GM21526 (cell line): ENCODE measurements around the gene TDRD15.
"Not testable (repeated sequence)": the region's sequence is repeated elsewhere in the genome, so short reads cannot be mapped to it uniquely, and the experiment has no call there.

ENCODE experiments used
- ATAC-seq: cut with Tn5 transposase; IDR thresholded peaks from one replicate; pipeline ENCODE4 v1.9.1; 2021; ENCODE audit warnings: moderate library complexity; ENCODE audit not compliant: unreplicated experiment, low FRiP score

The TDRD15 gene

DNA sequence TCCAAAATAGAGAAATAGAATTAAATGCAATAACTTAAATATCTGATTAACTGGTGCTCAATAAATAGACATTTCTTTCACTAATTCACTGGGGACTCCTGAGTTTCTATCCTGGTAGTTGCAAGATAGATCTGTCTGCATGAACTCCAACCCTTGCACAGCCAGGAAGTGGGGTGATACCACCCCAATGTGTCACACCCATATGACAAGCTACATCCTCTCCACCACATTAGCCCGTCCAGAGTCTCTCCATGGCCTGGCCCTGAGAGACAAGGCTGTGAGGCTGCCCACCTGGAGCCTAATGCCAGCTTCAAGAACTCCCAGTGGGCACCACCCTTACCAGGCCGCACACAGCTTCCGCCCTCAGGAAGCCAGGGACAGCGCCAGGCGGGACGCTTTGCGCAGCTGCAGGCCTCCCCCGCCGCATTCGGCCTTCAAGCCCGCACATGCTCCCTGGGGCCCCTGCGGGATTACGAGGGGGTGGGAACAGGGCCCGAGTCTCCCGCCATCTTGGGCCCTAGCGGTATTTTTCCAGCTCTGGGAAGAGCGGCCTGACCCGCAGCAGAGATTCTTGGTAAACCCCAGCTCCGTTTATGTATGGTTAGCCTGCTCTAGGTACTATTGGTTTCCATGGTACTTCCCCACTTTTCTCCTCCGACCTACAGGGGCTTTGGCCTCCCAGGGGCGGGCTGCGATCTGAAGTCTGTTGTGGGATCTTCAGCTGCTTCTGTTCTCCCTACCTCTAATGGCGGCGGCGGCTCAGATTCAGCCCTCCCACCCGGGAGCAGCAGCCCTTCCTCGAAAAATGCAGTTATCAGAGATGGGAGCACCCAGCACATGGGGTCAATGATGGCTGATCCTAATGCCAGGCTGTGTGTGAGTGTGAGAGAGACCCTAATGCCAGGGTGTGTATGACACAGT is at the start of gene TDRD15:
TSS of gene TDRD15 (plus strand) at position 496 of the 921 bp plus-strand sequence. CDS start 13,500 bp downstream, outside the sequence.
- no peak for ATAC-seq

DNA sequence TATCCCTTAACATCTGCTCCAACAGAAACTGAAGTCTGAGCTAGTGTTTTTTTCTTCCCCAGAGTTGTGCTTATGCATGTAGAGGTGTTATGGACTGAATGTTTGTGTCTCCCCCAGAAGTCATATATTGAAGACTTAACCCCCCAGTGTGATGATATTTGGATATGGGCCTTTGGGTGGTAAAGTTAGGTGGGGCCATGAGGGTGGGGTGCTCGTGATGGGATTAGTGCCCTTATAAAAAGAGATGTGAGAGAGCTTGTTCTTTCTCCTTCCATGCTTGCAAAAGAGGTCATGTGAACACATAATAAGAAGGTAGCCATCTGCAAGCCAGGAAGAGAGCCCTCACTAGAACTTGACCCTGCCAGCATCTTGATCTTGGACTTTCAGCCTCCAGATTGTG is 45.5 kb upstream of the TDRD15 start:
- ATAC-seq = no peak

DNA sequence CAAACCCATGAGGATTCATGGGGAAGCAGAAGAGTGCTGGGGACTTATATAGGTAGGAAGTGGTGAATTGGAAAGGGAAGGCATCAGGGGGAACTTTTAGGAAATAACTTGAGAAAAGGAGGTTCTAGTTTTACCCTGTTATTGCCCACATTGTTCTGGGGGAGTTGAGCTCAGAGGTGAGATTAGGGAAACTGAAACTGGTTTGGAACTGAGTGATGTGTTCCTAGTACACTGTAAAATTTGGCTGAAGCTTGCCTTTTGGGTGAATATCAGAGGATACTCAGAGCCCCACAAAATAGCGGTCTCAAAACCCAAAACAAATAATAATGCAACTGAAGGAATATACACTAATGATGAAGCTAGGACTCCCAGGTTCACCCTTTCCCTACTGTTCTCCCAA is 40.3 kb upstream of the TDRD15 start:
- no peak for ATAC-seq

DNA sequence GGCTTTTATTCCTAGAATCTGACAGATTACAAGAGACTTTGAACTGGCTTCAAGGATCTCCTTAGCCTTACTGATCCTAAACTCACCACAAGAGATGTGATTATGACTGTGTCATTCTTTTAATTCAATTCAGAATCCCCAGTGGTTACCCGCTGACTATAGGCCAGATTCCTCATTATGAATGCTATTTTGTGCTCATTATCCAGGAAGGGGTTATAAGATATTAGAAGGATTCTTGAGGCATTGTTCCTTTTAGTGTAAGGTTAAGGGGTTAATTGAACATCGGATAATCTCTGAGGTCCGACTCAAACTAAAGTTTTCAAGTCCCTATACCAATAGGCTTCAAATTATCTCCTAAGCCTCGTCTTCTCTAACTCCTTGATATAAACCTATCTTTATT is 39.4 kb upstream of the TDRD15 start:
- ATAC-seq = no peak

DNA sequence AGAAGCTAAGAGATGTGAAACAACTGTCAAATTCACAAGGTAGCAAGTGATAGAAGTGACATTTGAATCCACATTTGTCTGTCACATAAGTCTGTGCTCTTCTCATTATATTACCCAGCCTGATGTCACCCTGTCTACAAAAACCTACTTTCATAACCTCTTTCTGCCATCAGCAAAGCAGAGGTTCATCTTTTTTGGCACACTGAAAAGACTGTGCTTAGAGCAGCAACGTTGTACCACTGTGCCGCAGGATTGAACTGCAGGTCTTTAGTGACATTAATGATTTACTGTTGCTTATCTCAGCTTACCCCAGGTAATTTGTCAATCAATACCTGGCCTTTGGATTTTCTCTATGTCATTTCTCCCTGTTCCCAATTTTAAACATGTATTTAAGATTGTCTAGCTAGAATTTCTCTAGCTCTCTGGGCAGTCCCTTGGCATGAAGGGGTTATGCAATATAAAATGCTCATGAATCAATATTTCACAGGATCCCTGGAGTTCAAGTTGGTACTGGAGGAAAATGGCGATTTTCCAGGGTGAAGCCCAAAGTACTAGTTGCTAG is 31.4 kb upstream of the TDRD15 start:
- ATAC-seq = no peak

DNA sequence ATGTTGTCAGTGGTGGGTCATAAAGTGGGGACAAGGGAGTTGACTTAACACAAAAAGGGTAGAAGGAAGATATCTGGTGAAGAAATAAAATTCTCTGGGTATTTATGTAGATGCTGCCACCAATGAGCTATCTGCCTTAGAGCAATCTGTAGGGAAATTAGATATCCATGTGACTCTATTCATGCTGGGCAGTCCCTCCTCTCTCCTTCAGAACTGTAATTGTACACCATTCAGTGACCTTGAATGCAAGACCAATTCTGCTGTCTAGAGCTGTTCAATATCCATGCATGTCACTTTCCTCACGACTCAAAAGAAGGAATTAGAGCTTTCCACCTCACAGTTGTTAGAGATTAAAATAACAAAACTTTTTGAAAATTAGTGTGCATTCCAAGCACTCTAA is 28.6 kb upstream of the TDRD15 start:
- ATAC-seq = no peak

DNA sequence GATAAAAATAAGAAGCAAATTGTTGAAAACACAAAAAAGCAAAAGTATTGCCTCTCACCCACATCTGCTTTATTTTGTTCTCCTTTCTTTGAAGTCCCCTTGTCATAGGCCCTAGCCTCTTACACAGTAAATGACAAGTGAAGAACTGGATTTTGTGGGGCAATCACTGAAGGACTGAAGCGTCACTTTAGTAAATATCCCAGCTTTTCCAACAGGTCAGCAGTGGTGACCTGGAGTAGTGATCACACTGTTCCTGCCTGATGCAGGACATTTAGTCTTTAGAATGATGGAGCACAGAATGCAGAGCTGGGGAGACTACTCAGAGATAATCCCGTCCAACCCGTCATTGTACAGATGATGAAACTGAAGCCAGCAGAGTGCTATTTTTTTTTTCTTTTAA is 28.1 kb upstream of the TDRD15 start:
- ATAC-seq = no peak

DNA sequence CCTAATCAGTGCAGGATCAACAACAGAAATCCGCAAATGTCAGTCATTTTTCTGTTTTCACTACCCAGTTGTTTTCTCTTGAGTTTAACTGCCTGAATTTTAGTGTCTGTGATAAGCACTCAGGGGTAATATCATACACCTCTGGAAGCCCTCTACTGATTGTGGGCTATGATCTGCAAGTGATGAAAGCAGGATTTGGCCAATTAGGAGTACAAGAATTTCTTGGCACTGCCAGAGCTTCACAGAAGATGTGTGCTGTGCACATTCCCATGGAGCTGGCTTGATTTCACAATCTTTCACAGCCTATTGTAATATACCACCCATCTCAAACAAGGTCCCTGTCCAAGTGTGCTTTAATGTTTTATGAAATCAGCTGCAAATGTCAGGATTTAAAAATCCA is 27.3 kb upstream of the TDRD15 start:
- no peak for ATAC-seq

DNA sequence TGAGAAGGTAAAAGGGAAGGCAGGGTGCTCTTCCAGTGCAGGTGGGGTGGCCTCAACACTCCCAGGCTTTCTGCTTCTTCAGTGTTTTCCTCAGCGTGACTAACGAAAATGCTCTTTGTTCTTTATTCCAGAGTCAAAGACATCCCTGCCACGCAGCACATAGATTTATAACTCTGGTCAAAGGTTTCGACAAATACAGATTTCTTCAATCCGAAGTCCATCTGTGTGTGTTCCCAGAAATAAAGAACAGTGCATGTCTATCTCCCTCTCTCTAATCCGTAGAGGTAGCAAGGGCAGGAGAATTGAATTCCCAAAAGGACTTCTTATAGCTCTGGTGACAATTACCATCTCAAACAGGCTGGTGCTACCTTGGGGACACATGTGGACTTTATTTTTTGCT is 26.4 kb upstream of the TDRD15 start:
- ATAC-seq = no peak

DNA sequence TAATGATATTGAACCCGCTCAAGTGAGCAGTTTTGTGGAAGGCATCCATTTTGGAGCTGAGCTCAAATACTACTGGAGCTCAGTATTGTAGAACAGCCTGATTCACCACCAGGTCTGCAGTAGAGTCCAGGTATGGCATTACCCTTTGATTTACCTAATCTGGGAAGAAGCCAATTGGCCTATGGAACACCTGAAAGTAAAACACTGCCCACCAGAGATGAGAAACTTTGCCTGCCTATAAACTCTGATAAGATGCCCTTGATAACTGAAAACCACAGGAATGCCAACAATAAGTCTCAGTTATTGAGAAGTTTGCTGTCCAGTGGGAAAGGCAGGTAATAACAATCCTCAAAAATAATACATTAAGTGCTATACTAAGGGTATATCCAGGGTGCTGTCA is 25.5 kb upstream of the TDRD15 start:
- no peak for ATAC-seq

DNA sequence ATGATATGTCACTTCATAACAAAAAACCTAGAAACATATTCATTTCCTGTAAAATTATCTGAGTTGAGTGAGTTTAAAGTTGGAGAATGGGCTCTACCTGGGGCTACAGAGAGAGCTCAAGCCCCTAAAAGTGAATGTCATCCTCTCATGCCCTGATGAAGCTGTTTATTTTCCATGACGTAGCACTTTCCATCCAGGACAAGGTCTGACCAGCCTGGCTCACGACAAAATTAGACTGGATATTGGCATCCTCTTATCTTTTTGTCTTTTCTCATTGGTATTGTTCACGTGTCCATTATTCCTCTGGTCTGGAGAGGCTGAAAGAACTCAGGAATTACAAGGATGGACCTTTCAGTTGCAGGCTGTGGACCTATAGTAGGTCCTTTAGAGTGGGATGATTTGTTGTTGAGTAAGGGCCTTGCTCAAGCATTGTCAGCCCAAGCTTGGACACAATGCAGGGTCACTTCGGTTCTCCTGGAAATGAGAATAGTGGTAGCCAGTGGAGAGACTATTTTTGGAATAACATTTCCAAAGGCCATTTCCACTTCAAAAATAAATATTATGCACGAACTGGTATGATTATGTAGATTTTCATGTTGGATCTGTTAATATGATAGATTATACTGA is 24.4 kb upstream of the TDRD15 start:
- no peak for ATAC-seq

DNA sequence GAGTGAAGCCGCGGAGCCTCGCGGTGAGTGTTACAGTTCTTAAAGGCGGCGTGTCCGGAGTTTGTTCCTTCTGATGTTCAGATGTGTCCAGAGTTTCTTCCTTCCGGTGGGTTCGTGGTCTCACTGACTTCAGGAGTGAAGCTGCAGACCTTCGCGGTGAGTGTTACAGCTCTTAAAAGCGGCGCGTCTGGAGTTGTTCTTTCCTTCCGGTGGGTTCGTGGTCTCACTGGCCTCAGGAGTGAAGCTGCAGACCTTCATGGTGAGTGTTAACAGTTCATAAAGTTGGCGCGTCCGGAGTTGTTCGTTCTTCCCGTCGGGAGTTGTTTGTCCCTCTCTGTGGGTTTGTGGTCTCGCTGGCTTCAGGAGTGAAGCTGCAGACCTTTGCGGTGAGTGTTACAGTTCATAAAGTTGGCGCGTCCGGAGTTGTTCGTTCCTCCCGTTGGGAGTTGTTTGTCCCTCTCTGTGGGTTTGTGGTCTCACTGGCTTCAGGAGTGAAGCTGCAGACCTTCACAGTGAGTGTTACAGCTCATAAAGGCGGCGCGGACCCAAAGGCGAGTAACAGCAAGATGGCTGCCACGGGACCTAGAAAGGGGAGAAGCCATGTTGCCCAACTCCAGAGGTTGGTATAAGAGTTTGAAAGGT is 22.1 kb upstream of the TDRD15 start:
- ATAC-seq = not testable (repeated sequence)

DNA sequence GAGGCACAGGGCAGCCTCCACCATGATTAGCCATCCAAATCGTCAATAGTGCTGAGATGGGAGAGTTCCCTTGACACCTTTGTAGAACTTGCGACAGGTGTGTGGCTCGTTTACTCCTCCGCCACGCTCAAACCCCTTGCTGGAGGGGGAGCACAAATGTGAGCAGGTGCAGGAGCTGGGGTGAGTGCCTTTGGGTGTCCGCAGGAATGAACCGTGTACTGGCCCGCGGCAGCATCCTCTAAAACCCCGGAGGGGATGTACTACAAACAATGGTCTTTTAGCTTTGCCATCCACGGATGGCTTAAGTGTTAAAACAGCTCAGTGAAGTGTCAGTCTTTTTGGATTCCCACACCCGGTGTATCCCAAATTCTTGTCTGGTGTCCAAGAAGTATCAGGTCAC is 21.4 kb upstream of the TDRD15 start:
- no peak for ATAC-seq

DNA sequence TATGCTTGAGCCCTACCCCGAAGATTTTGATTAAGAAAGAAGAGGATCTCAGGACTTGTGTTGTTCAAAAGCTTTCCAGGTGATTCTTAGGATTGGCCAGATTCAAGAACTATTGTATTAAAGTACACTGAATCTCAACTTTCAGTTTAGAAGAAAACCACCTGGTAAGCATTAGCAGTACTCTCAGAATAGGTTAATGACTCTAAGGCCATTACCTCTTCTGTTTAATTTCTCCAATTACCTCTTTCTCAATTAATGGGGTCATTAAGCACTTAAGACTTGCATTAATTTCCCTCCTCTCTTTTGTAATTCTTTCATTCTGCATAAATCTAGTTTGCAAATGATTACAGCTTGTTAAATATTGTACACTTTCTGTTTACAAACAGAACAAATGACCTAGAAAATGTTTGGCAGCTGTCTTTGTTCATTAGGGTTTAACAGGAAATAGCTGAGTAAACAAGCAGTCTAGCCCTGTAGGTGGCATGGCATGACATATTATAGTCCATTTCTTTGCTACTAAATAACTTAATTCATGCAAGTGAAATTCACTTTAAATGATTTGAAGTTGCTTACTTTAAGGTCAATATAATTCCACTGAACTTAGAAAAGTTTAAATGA is 20.4 kb upstream of the TDRD15 start:
- ATAC-seq = no peak

DNA sequence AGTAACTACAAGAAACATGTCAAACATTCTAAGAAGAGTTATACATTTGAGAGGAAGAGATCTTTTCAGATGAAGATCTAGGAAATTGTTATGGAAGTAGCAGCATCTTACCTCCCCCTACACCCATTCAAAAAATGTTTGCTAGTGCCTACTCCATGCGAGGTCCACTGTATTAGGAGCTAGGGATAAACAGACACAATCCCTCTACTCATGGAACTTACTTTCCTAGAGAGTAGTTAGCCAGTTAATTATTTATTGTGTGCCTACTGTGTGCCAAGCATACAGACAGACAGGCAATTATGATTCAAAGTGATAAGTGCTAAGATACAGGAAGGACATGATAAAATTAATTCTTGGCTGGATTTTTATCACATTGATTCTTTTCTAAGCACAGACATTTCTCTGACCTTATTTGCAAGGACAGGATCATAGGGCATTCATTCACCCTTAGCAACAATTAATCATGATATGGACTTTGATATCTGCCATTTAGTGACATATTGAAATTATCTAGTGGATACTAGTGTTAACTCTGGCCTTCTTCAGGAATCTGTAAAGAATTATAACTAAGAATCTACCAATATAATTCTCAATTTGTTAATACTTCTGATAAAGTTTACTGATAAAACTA is 19.6 kb upstream of the TDRD15 start:
- ATAC-seq = no peak

DNA sequence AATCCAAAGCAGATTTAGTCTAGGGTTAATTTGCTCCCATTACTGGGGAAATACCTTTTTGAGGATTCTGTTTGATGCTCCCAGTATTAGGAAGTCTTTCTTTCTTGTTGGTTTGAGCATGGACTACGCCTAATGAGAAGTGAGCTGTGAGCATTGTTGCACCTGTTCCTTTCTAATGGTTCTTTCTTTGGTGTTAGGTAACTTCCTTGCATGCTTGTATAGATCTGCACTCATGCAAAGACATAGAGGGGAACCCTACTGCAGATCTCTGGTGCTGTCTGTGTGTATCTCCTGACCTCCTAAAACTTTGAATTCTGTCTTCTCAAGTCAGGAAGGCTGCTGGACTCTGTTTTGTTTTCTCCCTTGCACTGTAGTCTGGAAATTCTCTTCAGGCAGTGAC is 12.8 kb upstream of the TDRD15 start:
- no peak for ATAC-seq

DNA sequence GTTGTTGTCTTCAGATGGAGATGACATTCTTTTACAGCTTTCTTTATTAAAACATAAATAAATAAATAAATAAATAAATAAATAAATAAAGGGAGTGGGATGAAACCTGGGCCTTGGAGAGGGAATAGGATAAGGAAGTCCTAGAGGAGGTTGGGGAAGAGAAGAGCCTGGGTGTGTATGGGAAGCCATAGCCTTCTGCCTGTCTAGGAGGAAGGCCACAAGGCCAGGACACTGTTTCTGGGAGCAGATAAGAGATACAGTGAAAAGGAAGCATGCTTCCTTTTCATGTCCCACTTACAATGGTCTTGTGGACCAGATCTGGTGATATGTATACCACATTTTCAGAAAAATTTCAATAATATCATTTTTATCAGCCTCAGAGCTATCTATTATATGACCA is 6.1 kb upstream of the TDRD15 start:
- no peak for ATAC-seq

DNA sequence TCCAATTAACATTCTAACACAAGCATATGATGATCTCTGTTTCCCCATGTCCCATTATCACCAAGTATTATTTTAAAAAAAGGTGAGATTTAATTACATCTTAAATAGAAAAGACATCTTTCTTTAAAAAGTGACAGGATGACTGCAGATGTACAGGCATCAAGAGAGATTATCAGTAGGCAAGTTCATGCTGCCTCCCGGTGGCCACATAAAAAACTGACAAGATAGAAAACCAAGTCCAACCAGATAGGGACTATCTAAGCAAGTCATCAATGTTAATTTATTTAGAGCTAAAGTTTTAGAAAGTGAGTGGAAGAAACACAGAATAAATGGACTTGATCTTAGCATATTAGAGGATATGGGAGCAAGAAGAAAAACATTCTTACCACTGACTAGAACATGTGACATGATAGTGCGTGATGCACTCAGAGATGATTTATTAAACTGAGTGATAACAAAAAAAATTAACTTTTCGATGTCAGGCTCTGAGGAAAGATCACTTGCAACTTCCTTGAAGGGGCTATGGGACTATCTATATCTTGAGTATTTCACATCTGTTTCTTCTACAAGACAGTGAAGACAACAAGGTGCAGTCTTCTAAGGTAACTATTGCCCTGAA is 5.4 kb upstream of the TDRD15 start:
- ATAC-seq = peak; percentile 77

DNA sequence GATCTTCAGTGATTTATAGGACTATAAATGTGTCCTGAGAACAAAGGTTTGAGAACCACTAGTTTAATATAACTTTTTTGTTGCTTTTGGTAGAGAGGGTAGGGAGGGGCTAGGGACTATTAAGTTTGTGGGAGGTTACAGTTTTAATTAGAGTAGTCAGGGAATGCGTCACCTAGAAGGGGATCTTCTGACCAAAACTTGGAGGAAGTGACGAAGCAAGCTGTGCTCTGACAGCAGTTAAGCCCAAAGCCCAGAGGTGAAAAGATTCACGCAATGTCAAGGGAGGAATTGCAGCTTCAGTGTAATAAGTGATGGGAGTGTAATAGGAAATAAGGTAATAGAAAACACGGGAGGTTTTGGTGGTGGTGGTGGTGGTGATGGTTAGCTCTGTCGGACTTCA is 8.1 kb downstream of the TDRD15 start:
- ATAC-seq = no peak

DNA sequence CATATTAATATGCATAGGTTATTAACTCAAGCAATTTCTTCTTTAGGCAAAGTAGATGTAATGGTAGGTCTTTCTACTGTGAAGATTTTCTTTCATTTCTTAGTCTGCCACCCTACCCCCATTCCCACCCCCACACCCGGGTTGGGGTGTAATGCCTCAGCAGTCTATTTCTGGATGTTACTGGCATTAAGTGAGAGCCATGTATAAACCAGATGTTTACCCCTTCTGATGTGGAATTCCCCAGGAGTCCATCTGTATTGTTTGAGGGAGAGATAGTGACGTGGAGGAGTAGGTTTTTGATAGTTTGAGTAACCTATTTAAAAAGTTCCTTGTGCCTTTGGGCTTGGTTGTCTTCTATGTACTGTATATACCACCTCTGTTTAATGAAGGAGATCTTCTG is 11.8 kb downstream of the TDRD15 start:
- no peak for ATAC-seq
